Breast epithelium (tissue), 3 donors: Measurements from ENCODE around the gene EPB41L1.

Experiments
- POLR2A ChIP-seq: fragments of 450-650 bp; IDR thresholded peaks from one replicate; pipeline ENCODE4 v1.6.1; 2016; ENCODE audit warnings: antibody characterized with exemption, mild to moderate bottlenecking, moderate library complexity
- POLR2AphosphoS5 ChIP-seq, 3 donors: sonication (generic); formaldehyde crosslinking; IDR thresholded peaks; one replicate each; pipeline ENCODE4 v1.6.1; 2017; ENCODE audit warnings: antibody characterized with exemption in 3 of 3
- TF ChIP-seq, protein P1 (sequence below), 3 donors: fragments of 450-650 bp; IDR thresholded peaks; one replicate each; pipeline ENCODE4 v1.5.1; 2016 to 2017; ENCODE audit warnings: antibody characterized with exemption in 3 of 3, mild to moderate bottlenecking in 3 of 3, moderate library complexity in 3 of 3

- no peak for TF ChIP-seq POLR2A
- TF ChIP-seq POLR2AphosphoS5 (IDR thresholded peaks at IDR 0.05), result no peak
- TF ChIP-seq, protein P1, sequence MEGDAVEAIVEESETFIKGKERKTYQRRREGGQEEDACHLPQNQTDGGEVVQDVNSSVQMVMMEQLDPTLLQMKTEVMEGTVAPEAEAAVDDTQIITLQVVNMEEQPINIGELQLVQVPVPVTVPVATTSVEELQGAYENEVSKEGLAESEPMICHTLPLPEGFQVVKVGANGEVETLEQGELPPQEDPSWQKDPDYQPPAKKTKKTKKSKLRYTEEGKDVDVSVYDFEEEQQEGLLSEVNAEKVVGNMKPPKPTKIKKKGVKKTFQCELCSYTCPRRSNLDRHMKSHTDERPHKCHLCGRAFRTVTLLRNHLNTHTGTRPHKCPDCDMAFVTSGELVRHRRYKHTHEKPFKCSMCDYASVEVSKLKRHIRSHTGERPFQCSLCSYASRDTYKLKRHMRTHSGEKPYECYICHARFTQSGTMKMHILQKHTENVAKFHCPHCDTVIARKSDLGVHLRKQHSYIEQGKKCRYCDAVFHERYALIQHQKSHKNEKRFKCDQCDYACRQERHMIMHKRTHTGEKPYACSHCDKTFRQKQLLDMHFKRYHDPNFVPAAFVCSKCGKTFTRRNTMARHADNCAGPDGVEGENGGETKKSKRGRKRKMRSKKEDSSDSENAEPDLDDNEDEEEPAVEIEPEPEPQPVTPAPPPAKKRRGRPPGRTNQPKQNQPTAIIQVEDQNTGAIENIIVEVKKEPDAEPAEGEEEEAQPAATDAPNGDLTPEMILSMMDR (IDR thresholded peaks at IDR 0.05), result no peak
Observed at GRCh38 chr20:36167902-36168503, 13.5 kb downstream of the EPB41L1 start.
